Measurements from ENCODE around the gene RFPL1.

The RFPL1 gene

DNA sequence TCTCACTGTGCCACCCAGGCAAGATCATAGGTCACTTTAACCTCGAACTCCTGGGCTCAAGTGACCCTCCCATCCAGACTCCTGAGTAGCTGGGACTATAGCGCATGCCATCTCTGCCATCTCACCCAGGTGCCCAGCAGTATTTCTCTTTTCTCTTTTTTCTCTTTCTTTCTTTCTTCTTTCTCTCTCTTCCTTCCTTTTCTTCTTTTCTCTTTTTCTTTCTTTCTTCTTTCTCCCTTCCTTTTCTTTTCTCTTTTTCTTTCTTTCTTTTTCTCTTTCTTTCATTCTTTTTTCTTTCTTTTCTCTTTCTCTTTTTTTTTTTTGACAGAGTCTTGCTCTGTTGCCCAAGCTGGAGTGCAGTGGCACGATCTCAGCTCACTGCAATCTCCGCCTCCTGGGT, 13.5 kb downstream of the RFPL1 start:
- Histone ChIP-seq H3F3A (ENCODE audit: insufficient read depth) (no peaks in the 10 kb centered on the region), H3K27me3 (ENCODE audit: low read length) (no peaks in the 10 kb centered on the region), H3K36me3 (ENCODE audit: low read length) (no peaks in the 10 kb centered on the region), H3K4me2 (ENCODE audit: low read depth, low read length, poor library complexity, severe bottlenecking) (no peak overlapping the region), H3K9me2 (replicated peaks; ENCODE audit: insufficient read depth, low read length) (no peaks in the 10 kb centered on the region), H3K9ac (ENCODE audit: low read length) (no peak overlapping the region), H3K27ac (ENCODE audit: low read depth, low read length) (no peak overlapping the region), H3K9me3 (ENCODE audit: insufficient read depth, low read length) (no peaks in the 10 kb centered on the region), H3K4me3 (ENCODE audit: insufficient read depth, low read length, poor library complexity, severe bottlenecking) (no peak overlapping the region), H3K79me2 (ENCODE audit: insufficient read depth, low read length) (no peaks in the 10 kb centered on the region), H2AFZ (ENCODE audit: low read depth, low read length, severe bottlenecking) (no peak overlapping the region), H4K20me1 (ENCODE audit: low read depth, low read length) (no peaks in the 10 kb centered on the region)
- TF ChIP-seq, protein P1, sequence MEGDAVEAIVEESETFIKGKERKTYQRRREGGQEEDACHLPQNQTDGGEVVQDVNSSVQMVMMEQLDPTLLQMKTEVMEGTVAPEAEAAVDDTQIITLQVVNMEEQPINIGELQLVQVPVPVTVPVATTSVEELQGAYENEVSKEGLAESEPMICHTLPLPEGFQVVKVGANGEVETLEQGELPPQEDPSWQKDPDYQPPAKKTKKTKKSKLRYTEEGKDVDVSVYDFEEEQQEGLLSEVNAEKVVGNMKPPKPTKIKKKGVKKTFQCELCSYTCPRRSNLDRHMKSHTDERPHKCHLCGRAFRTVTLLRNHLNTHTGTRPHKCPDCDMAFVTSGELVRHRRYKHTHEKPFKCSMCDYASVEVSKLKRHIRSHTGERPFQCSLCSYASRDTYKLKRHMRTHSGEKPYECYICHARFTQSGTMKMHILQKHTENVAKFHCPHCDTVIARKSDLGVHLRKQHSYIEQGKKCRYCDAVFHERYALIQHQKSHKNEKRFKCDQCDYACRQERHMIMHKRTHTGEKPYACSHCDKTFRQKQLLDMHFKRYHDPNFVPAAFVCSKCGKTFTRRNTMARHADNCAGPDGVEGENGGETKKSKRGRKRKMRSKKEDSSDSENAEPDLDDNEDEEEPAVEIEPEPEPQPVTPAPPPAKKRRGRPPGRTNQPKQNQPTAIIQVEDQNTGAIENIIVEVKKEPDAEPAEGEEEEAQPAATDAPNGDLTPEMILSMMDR (IDR thresholded peaks at IDR 0.05; ENCODE audit: insufficient read depth, low read length, poor library complexity, severe bottlenecking): no peak
- no peak for TF ChIP-seq EZH2phosphoT487 (conservative IDR thresholded peaks at IDR 0.05; ENCODE audit: low read length)

DNA sequence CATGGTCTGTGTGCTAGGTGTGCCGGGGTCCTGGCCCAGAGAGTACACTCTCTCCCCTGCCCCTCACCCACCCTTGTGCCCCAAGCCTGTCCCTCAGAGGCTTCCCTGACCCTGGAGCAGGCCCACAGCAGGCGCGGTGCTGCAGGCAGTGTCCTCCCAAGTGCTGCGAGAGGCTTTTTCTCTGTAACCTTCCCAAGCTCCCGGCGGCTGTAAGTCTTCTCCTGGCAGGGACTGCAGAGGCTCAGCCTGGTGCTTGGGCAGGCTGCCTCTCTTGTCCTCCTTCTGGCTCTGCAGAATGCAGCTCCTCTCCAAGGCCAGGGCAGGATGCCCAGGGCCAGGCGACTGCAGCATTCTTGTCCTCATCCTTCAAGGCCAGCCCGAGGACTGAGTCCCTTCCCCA, 15.9 kb downstream of the RFPL1 start:
- no peak overlapping the region for H3K4me2 ChIP-seq (ENCODE audit: low read depth, low read length, poor library complexity, severe bottlenecking)
- no peak for TF ChIP-seq EZH2phosphoT487 (conservative IDR thresholded peaks at IDR 0.05; ENCODE audit: low read length)
- TF ChIP-seq, protein P1 (IDR thresholded peaks at IDR 0.05; ENCODE audit: insufficient read depth, low read length, poor library complexity, severe bottlenecking): no peak
- no peaks in the 10 kb centered on the region for H3K36me3 ChIP-seq (ENCODE audit: low read length)
- H3K27ac ChIP-seq (ENCODE audit: low read depth, low read length): no peak overlapping the region
- no peaks in the 10 kb centered on the region for H4K20me1 ChIP-seq (ENCODE audit: low read depth, low read length)
- H3K27me3 ChIP-seq (ENCODE audit: low read length): no peaks in the 10 kb centered on the region
- H3K4me3 ChIP-seq (ENCODE audit: insufficient read depth, low read length, poor library complexity, severe bottlenecking): no peak overlapping the region
- no peaks in the 10 kb centered on the region for H3K9me3 ChIP-seq (ENCODE audit: insufficient read depth, low read length)
- no peaks in the 10 kb centered on the region for H3K9me2 ChIP-seq (replicated peaks; ENCODE audit: insufficient read depth, low read length)
- H3K9ac ChIP-seq (ENCODE audit: low read length): no peak overlapping the region
- H2AFZ ChIP-seq (ENCODE audit: low read depth, low read length, severe bottlenecking): no peak overlapping the region
- H3K79me2 ChIP-seq (ENCODE audit: insufficient read depth, low read length): no peaks in the 10 kb centered on the region
- H3F3A ChIP-seq (ENCODE audit: insufficient read depth): no peaks in the 10 kb centered on the region

DNA sequence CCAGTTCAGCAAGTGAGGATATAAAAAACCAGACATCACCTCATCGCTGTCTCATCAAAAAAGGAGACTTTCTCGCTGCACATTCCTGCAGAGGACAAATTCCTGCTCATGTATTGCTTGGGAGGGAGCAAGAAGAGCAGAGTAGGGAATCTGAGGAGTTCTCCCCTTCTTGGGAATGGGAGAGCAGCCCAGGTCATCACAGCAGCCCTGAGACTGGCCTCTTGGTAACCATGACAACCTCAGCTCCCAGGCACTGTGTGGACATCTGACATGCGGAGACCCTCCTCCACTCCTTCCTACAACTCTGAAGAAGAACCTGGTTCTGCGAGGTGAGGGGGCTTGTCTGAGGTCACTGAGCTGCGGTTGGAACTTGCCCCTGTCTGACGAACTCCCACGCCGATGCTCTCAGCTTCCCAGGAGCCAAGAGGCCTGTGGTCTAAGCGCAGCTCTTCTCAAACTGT, 17.9 kb downstream of the RFPL1 start:
- Histone ChIP-seq H4K20me1 (ENCODE audit: low read depth, low read length) (no peaks in the 10 kb centered on the region), H3K9me3 (ENCODE audit: insufficient read depth, low read length) (no peaks in the 10 kb centered on the region), H3K27me3 (ENCODE audit: low read length) (no peaks in the 10 kb centered on the region), H3K4me3 (ENCODE audit: insufficient read depth, low read length, poor library complexity, severe bottlenecking) (no peak overlapping the region), H3F3A (ENCODE audit: insufficient read depth) (no peaks in the 10 kb centered on the region), H3K9me2 (replicated peaks; ENCODE audit: insufficient read depth, low read length) (no peaks in the 10 kb centered on the region), H3K79me2 (ENCODE audit: insufficient read depth, low read length) (no peaks in the 10 kb centered on the region), H3K36me3 (ENCODE audit: low read length) (no peaks in the 10 kb centered on the region), H3K4me2 (ENCODE audit: low read depth, low read length, poor library complexity, severe bottlenecking) (no peak overlapping the region), H2AFZ (ENCODE audit: low read depth, low read length, severe bottlenecking) (no peak overlapping the region), H3K27ac (ENCODE audit: low read depth, low read length) (no peak overlapping the region), H3K9ac (ENCODE audit: low read length) (no peak overlapping the region)
- no peak for TF ChIP-seq EZH2phosphoT487 (conservative IDR thresholded peaks at IDR 0.05; ENCODE audit: low read length)
- TF ChIP-seq, protein P1 (IDR thresholded peaks at IDR 0.05; ENCODE audit: insufficient read depth, low read length, poor library complexity, severe bottlenecking): no peak
